Measurements from ENCODE around the gene FCGBP. TPM values are rescaled to one million over a fixed set of nuclear protein-coding genes. Genes with fewer than 3 reads are reported as not detected.

FCGBP gene
- polyA plus RNA-seq, 1 donor (not counting 4 experiments of a cell fraction or from before 2014, with no cell fraction given) = 0.10 TPM

- no peaks in the 10 kb centered on the region for H3K9me1 ChIP-seq (ENCODE audit: control insufficient read depth, extremely low read depth, insufficient read depth, low read length)
- no peaks in the 10 kb centered on the region for H3K36me3 ChIP-seq (ENCODE audit: control insufficient read depth in 2 of 2, extremely low read depth in 1 of 2, insufficient read depth in 2 of 2, low read length in 2 of 2)
- no peak overlapping the region for H3K9ac ChIP-seq (ENCODE audit: control insufficient read depth, extremely low read depth, insufficient read depth, low read length)
- FAIRE-seq (no peak), DNase-seq (ENCODE audit: low read depth, low spot score) (no peak)
- H3K27me3 ChIP-seq (ENCODE audit: control insufficient read depth, extremely low read depth, insufficient read depth, low read length) = peaks cover 20% of the 10 kb centered on the region
- no peaks in the 10 kb centered on the region for H3K4me1 ChIP-seq (ENCODE audit: control insufficient read depth, extremely low read depth, insufficient read depth, low read length)
- no peaks in the 10 kb centered on the region for H3K79me2 ChIP-seq (ENCODE audit: control insufficient read depth, insufficient read depth, low read length)
- H4K20me1 ChIP-seq (ENCODE audit: control insufficient read depth, extremely low read depth, insufficient read depth, low read length) = no peaks in the 10 kb centered on the region
- no peak overlapping the region for H3K4me2 ChIP-seq (ENCODE audit: control insufficient read depth, extremely low read depth, insufficient read depth, low read depth, low read length)
- H3K9me3 ChIP-seq (ENCODE audit: control insufficient read depth, low read depth, low read length) = no peaks in the 10 kb centered on the region
- TF ChIP-seq CTCF (optimal IDR thresholded peaks at IDR 0.05 in 1 of 3, IDR thresholded peaks at IDR 0.05 in 1 of 3, conservative IDR thresholded peaks at IDR 0.05 in 1 of 3; ENCODE audit: extremely low read depth in 1 of 3, insufficient read depth in 2 of 3, low read length in 3 of 3) (no peak), EZH2 (IDR thresholded peaks at IDR 0.05; ENCODE audit: low read length) (no peak)
- no peak overlapping the region for H2AFZ ChIP-seq (ENCODE audit: control insufficient read depth, low read length)
- H3K27ac ChIP-seq (ENCODE audit: control insufficient read depth, insufficient read depth, low read length) = no peak overlapping the region
- dilution Hi-C loops (cut with MboI; ENCODE audit: extremely low pct_ligation_motif_present, low sequenced_read_pairs) = no loop called here
- H3K4me3 ChIP-seq (ENCODE audit: control insufficient read depth in 2 of 3, extremely low read depth in 1 of 3, insufficient read depth in 2 of 3, low read depth in 1 of 3, low read length in 3 of 3) = no peak overlapping the region
Measured at GRCh38 chr19:39915101-39915847, 19.2 kb downstream of the FCGBP start.

DNA sequence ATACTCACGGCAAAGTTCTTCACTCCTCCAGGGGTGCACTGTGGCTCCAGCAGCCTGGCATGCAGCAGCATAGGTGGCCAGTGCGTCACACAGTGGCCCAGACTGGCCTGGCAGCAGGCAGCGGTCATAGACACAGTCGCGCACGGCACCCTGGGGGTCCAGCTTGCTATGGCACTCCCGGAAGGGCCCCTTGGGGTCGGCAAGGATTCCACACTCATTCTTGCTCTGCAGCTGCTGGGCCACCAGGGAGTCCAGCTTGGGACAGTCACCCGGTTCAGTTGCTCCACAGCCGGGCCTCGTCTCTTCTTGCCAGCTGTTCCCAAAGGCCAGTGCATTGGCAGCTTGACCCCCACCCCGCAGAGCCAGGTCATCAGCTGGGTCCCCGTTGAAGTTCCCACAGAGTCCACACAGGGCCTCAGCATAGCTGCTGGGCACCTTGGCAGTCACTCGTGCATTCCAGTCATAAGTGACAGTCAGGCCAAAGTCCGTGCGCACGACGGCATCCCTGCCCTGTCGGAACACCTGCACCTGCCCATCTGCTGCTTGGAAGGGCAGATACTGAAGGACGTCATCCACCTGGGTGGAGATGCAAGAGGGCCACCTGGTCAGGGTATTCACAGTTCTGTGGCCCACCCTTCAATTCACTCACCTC, 20.6 kb downstream of the FCGBP start:
- no peak overlapping the region for H3K27ac ChIP-seq (ENCODE audit: control insufficient read depth, insufficient read depth, low read length)

More for the DNA sequence above, 20.6 kb downstream of the FCGBP start:
- Histone ChIP-seq H3K9me1 (ENCODE audit: control insufficient read depth, extremely low read depth, insufficient read depth, low read length) (no peaks in the 10 kb centered on the region), H3K36me3 (ENCODE audit: control insufficient read depth in 2 of 2, extremely low read depth in 1 of 2, insufficient read depth in 2 of 2, low read length in 2 of 2) (no peaks in the 10 kb centered on the region), H3K79me2 (ENCODE audit: control insufficient read depth, insufficient read depth, low read length) (no peaks in the 10 kb centered on the region), H3K9ac (ENCODE audit: control insufficient read depth, extremely low read depth, insufficient read depth, low read length) (no peak overlapping the region), H3K9me3 (ENCODE audit: control insufficient read depth, low read depth, low read length) (no peaks in the 10 kb centered on the region), H4K20me1 (ENCODE audit: control insufficient read depth, extremely low read depth, insufficient read depth, low read length) (no peaks in the 10 kb centered on the region), H3K27me3 (ENCODE audit: control insufficient read depth, extremely low read depth, insufficient read depth, low read length) (peaks cover 20% of the 10 kb centered on the region), H3K4me2 (ENCODE audit: control insufficient read depth, extremely low read depth, insufficient read depth, low read depth, low read length) (no peak overlapping the region), H3K4me1 (ENCODE audit: control insufficient read depth, extremely low read depth, insufficient read depth, low read length) (no peaks in the 10 kb centered on the region), H3K4me3 (ENCODE audit: control insufficient read depth in 2 of 3, extremely low read depth in 1 of 3, insufficient read depth in 2 of 3, low read depth in 1 of 3, low read length in 3 of 3) (no peak overlapping the region), H2AFZ (ENCODE audit: control insufficient read depth, low read length) (no peak overlapping the region)
- TF ChIP-seq CTCF (optimal IDR thresholded peaks at IDR 0.05 in 1 of 3, IDR thresholded peaks at IDR 0.05 in 1 of 3, conservative IDR thresholded peaks at IDR 0.05 in 1 of 3; ENCODE audit: extremely low read depth in 1 of 3, insufficient read depth in 2 of 3, low read length in 3 of 3) (no peak), EZH2 (IDR thresholded peaks at IDR 0.05; ENCODE audit: low read length) (no peak)
- DNase-seq (ENCODE audit: low read depth, low spot score) (no peak), FAIRE-seq (no peak)
- dilution Hi-C loops (cut with MboI; ENCODE audit: extremely low pct_ligation_motif_present, low sequenced_read_pairs) = no loop called here

All from keratinocyte (primary cell).